H9 (cell line): Measurements from ENCODE around the gene TRIB2. TPM values are rescaled to one million over a fixed set of nuclear protein-coding genes. Genes with fewer than 3 reads are reported as not detected.

Experiments used
- DNase-seq: peaks from one replicate; pipeline ENCODE4 v3.0.0-alpha.2; 2017
- H2AFZ ChIP-seq: one replicate; pipeline ENCODE4 v1.6.1; 2013; ENCODE audit warnings: mild to moderate bottlenecking, low read length, control low read depth, moderate library complexity
- H2AK5ac ChIP-seq: 2 replicates; pipeline ENCODE4 v1.6.1; 2013; ENCODE audit warnings: low read length, control low read depth, mixed read lengths; ENCODE audit not compliant: insufficient read length
- H2BK120ac ChIP-seq: one replicate; pipeline ENCODE4 v1.6.1; 2013; ENCODE audit warnings: low read depth, mild to moderate bottlenecking, low read length, control low read depth, inconsistent platforms; ENCODE audit not compliant: poor library complexity, severe bottlenecking
- H2BK12ac ChIP-seq: 2 replicates; pipeline ENCODE4 v1.6.1; 2013; ENCODE audit warnings: low read length, control low read depth, mixed read lengths, low read depth; ENCODE audit not compliant: insufficient read length
- H2BK15ac ChIP-seq: 2 replicates; pipeline ENCODE4 v1.6.1; 2013; ENCODE audit warnings: low read depth, low read length, control low read depth
- H2BK20ac ChIP-seq: one replicate; pipeline ENCODE4 v1.6.1; 2013; ENCODE audit warnings: low read depth, mild to moderate bottlenecking, low read length, control low read depth, inconsistent platforms; ENCODE audit not compliant: poor library complexity, severe bottlenecking
- H2BK5ac ChIP-seq: 2 replicates; pipeline ENCODE4 v1.6.1; 2013; ENCODE audit warnings: low read length, control low read depth, mixed read lengths; ENCODE audit not compliant: insufficient read length
- H3K14ac ChIP-seq: 2 replicates; pipeline ENCODE4 v1.6.1; 2013; ENCODE audit warnings: low read length, control low read depth; ENCODE audit not compliant: insufficient read depth
- H3K18ac ChIP-seq: 2 replicates; pipeline ENCODE4 v1.6.1; 2013; ENCODE audit warnings: low read depth, mild to moderate bottlenecking, mixed read lengths, low read length, control low read depth; ENCODE audit not compliant: insufficient read length
- H3K23ac ChIP-seq: 2 replicates; pipeline ENCODE4 v1.6.1; 2013; ENCODE audit warnings: low read length, control low read depth, mixed read lengths, low read depth; ENCODE audit not compliant: insufficient read length
- H3K23me2 ChIP-seq: 2 replicates; pipeline ENCODE4 v1.6.1; 2013; ENCODE audit warnings: low read depth, mild to moderate bottlenecking, mixed read lengths, low read length, control low read depth; ENCODE audit not compliant: insufficient read length, poor library complexity, severe bottlenecking
- H3K27ac ChIP-seq: 2 replicates; pipeline ENCODE4 v1.5.1; 2013; ENCODE audit warnings: low read length, control low read depth, mixed read lengths, low read depth; ENCODE audit not compliant: insufficient read length
- H3K27me3 ChIP-seq: 2 replicates; pipeline ENCODE4 v1.6.1; 2013; ENCODE audit warnings: low read length, control low read depth, inconsistent platforms; ENCODE audit not compliant: insufficient read depth
- H3K4ac ChIP-seq: 2 replicates; pipeline ENCODE4 v1.6.1; 2013; ENCODE audit warnings: low read depth, mild to moderate bottlenecking, control low read depth, inconsistent platforms, low read length, moderate library complexity
- H3K4me1 ChIP-seq: 2 replicates; pipeline ENCODE4 v1.6.1; 2013; ENCODE audit warnings: low read length, control low read depth, inconsistent platforms; ENCODE audit not compliant: insufficient read depth
- H3K4me2 ChIP-seq: 2 replicates; pipeline ENCODE4 v1.6.1; 2013; ENCODE audit warnings: low read length, control low read depth, mixed read lengths; ENCODE audit not compliant: insufficient read length, insufficient read depth
- H3K56ac ChIP-seq: 2 replicates; pipeline ENCODE4 v1.6.1; 2013; ENCODE audit warnings: low read depth, mild to moderate bottlenecking, mixed read lengths, low read length, control low read depth; ENCODE audit not compliant: insufficient read length
- H3K79me1 ChIP-seq: 2 replicates; pipeline ENCODE4 v1.6.1; 2013; ENCODE audit warnings: low read depth, mild to moderate bottlenecking, moderate library complexity, low read length, control low read depth, inconsistent platforms; ENCODE audit not compliant: insufficient read depth, poor library complexity, severe bottlenecking
- H3K79me2 ChIP-seq: 2 replicates; pipeline ENCODE4 v1.6.1; 2013; ENCODE audit warnings: low read length, control low read depth, inconsistent platforms; ENCODE audit not compliant: insufficient read depth
- H3K9ac ChIP-seq: 2 replicates; pipeline ENCODE4 v1.6.1; 2013; ENCODE audit warnings: low read length, control low read depth, mixed read lengths; ENCODE audit not compliant: insufficient read length; ENCODE audit errors: extremely low read depth
- H3K9me3 ChIP-seq: one replicate; pipeline ENCODE4 v1.6.1; 2013; ENCODE audit warnings: low read depth, low read length, inconsistent platforms; ENCODE audit not compliant: control insufficient read depth
- H3T11ph ChIP-seq: one replicate; pipeline ENCODE4 v1.6.1; 2013; ENCODE audit warnings: mild to moderate bottlenecking, low read length, control low read depth, inconsistent platforms
- H4K20me1 ChIP-seq: one replicate; pipeline ENCODE4 v1.6.1; 2013; ENCODE audit not compliant: control insufficient read depth, insufficient read length, insufficient read depth
- H4K5ac ChIP-seq: 2 replicates; pipeline ENCODE4 v1.6.1; 2013; ENCODE audit warnings: low read depth, mild to moderate bottlenecking, mixed read lengths, low read length, control low read depth; ENCODE audit not compliant: insufficient read length
- H4K8ac ChIP-seq: replicated peaks from 2 replicates; pipeline ENCODE4 v1.6.1; 2013; ENCODE audit warnings: low read length, control low read depth, mixed read lengths, low read depth; ENCODE audit not compliant: insufficient read length
- H4K91ac ChIP-seq: 2 replicates; pipeline ENCODE4 v1.6.1; 2013; ENCODE audit warnings: low read depth, mild to moderate bottlenecking, moderate library complexity, mixed read lengths, low read length, control low read depth; ENCODE audit not compliant: insufficient read length
- H3K27ac Mint-ChIP-seq, 3 experiments: 2 replicates in 2 of 3; 3 replicates in 1 of 3; pipeline ENCODE4 v1.8.0; 2020 to 2021; ENCODE audit warnings: mixed read lengths in 3 of 3, mild to moderate bottlenecking in 1 of 3, moderate library complexity in 1 of 3
- H3K27me3 Mint-ChIP-seq: 2 replicates; pipeline ENCODE4 v1.8.0; 2021; ENCODE audit warnings: low read depth, mild to moderate bottlenecking, moderate library complexity, mixed read lengths
- H3K36me3 Mint-ChIP-seq, 3 experiments: 2 replicates in 2 of 3; 3 replicates in 1 of 3; pipeline ENCODE4 v1.8.0; 2020 to 2021; ENCODE audit warnings: low read depth in 3 of 3, mixed read lengths in 3 of 3; ENCODE audit not compliant: insufficient read depth in 1 of 3
- H3K4me1 Mint-ChIP-seq, 2 experiments: 2 replicates each; pipeline ENCODE4 v1.8.0; 2020; ENCODE audit warnings: mixed read lengths in 2 of 2
- H3K4me3 Mint-ChIP-seq, 2 experiments: 2 replicates in 1 of 2; 3 replicates in 1 of 2; pipeline ENCODE4 v1.8.0; 2020 to 2021; ENCODE audit warnings: mild to moderate bottlenecking in 2 of 2, mixed read lengths in 2 of 2, moderate library complexity in 1 of 2
- H3K9me3 Mint-ChIP-seq, 2 experiments: 2 replicates in 1 of 2; 3 replicates in 1 of 2; pipeline ENCODE4 v1.8.0; 2020; ENCODE audit warnings: mild to moderate bottlenecking in 2 of 2, mixed read lengths in 2 of 2, moderate library complexity in 1 of 2
- WGBS: extraction: QIAGEN DNeasy Blood & Tissue Kit; methylation state at CpG from one replicate; pipeline ENCODE4 v1.1.7; 2013; ENCODE audit warnings: missing lambda C conversion rate, low lambda C conversion rate, mixed read lengths; ENCODE audit not compliant: insufficient read length; ENCODE audit errors: extremely low coverage; 5-methylcytosine and 5-hydroxymethylcytosine counted together
- total RNA-seq: library from RNA; stranded (reverse); gene quantifications from 2 replicates; pipeline ENCODE4 v1.2.1, GENCODE V29; 2021
- TF ChIP-seq, protein P1 (sequence below): fragments of 200-600 bp; sonication (generic); conservative IDR thresholded peaks from 3 replicates; pipeline ENCODE4 v1.8.0; 2021; ENCODE audit warnings: antibody characterized with exemption, mild to moderate bottlenecking

The TRIB2 gene
- total RNA-seq, 1 experiment from 2014 or later, result 41.9 TPM

DNA sequence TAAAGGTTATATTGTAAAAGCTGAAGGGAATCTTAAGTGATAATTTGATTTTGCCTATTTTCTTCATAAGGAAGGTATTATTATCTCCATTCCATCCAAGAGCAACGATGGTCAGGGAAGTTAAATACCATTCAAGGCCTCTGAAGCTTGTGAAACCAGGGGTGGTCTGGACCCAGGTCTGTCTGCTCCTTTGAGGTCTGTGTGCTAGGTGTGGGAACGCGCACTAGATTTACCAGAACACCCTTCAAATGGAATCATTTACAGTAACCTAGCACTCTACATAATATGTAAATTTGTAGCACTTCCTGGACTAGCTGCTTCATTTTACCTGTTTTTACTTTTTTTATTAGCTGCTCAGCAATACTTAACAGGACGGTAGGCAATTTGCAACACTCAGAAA is 6.4 kb upstream of the TRIB2 start:
- Histone ChIP-seq H2BK12ac (no peak overlapping the region), H3K27ac (no peak overlapping the region), H2BK120ac (no peak overlapping the region), H2AK5ac (no peak overlapping the region), H3K79me1 (no peaks in the 10 kb centered on the region), H2AFZ (no peak overlapping the region), H3K56ac (no peak overlapping the region), H3K23ac (no peak overlapping the region), H3K18ac (no peak overlapping the region), H3K4me1 (peaks cover 5% of the 10 kb centered on the region), H3K79me2 (no peaks in the 10 kb centered on the region), H4K5ac (no peak overlapping the region), H3K23me2 (no peaks in the 10 kb centered on the region), H3K9ac (no peak overlapping the region), H3T11ph (no peak overlapping the region), H2BK20ac (no peak overlapping the region), H3K9me3 (no peaks in the 10 kb centered on the region), H4K20me1 (no peaks in the 10 kb centered on the region), H2BK15ac (no peak overlapping the region), H3K27me3 (no peaks in the 10 kb centered on the region), H4K8ac (no peak overlapping the region), H2BK5ac (no peak overlapping the region), H3K4ac (no peak overlapping the region), H3K14ac (no peak overlapping the region), H4K91ac (no peak overlapping the region), H3K4me2 (no peak overlapping the region)
- Mint-ChIP-seq H3K27me3 (peaks cover 2% of the 10 kb centered on the region; the same call in 1 of the 2 replicates), H3K4me3 (no peak overlapping the region), H3K27ac (no peak overlapping the region), H3K9me3 (peaks cover 0 to 6% of the 10 kb centered on the region in 2 experiments; a peak in 4 of 5 replicates), H3K36me3 (peaks cover 0 to 3% (median 0%) of the 10 kb centered on the region in 3 experiments; a peak in 3 of 7 replicates), H3K4me1 (peaks cover 10 to 11% of the 10 kb centered on the region in 2 experiments)
- TF ChIP-seq, protein P1, sequence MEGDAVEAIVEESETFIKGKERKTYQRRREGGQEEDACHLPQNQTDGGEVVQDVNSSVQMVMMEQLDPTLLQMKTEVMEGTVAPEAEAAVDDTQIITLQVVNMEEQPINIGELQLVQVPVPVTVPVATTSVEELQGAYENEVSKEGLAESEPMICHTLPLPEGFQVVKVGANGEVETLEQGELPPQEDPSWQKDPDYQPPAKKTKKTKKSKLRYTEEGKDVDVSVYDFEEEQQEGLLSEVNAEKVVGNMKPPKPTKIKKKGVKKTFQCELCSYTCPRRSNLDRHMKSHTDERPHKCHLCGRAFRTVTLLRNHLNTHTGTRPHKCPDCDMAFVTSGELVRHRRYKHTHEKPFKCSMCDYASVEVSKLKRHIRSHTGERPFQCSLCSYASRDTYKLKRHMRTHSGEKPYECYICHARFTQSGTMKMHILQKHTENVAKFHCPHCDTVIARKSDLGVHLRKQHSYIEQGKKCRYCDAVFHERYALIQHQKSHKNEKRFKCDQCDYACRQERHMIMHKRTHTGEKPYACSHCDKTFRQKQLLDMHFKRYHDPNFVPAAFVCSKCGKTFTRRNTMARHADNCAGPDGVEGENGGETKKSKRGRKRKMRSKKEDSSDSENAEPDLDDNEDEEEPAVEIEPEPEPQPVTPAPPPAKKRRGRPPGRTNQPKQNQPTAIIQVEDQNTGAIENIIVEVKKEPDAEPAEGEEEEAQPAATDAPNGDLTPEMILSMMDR, result no peak
- DNase-seq, result no peak
- no CpG with 5 or more reads among the region's 4 CpGs for WGBS
